ACC112 (cell line): ENCODE data around the gene ATP6V1G1.
"Not testable (repeated sequence)": the region's sequence is repeated elsewhere in the genome, so short reads cannot be mapped to it uniquely, and the experiment has no call there.

Experiments
- H2AFZ ChIP-seq: fragments of 200-600 bp; sonication (generic); one replicate; pipeline ENCODE4 v1.6.0; 2017; ENCODE audit warnings: antibody characterized with exemption, low read length; ENCODE audit not compliant: unreplicated experiment
- H3K27ac ChIP-seq: fragments of 200-600 bp; sonication (generic); 2 replicates; pipeline ENCODE4 v1.5.1; 2014; ENCODE audit warnings: low read depth, mild to moderate bottlenecking, antibody characterized with exemption, low read length, moderate library complexity
- H3K27me3 ChIP-seq: fragments of 200-600 bp; sonication (generic); 2 replicates; pipeline ENCODE4 v1.6.1; 2014; ENCODE audit warnings: mild to moderate bottlenecking, antibody characterized with exemption, low read length, moderate library complexity, mixed read lengths; ENCODE audit not compliant: insufficient read depth
- H3K36me3 ChIP-seq: fragments of 200-600 bp; sonication (generic); 2 replicates; pipeline ENCODE4 v1.6.1; 2016; ENCODE audit warnings: mild to moderate bottlenecking, antibody characterized with exemption, low read length, moderate library complexity, mixed read lengths; ENCODE audit not compliant: insufficient read depth
- H3K4me1 ChIP-seq: fragments of 200-600 bp; sonication (generic); one replicate; pipeline ENCODE4 v1.6.1; 2016; ENCODE audit warnings: low read length, mixed read lengths; ENCODE audit not compliant: insufficient read depth, unreplicated experiment, control insufficient read depth
- H3K4me3 ChIP-seq: fragments of 200-600 bp; sonication (generic); 2 replicates; pipeline ENCODE4 v1.5.1; 2014; ENCODE audit warnings: mild to moderate bottlenecking, low read depth, low read length
- H3K79me2 ChIP-seq: fragments of 200-600 bp; sonication (generic); one replicate; pipeline ENCODE4 v1.6.0; 2016; ENCODE audit warnings: low read length; ENCODE audit not compliant: control insufficient read depth, unreplicated experiment, insufficient read depth

Gene ATP6V1G1

GRCh38 chr9:114558027-114558675, 29.4 kb upstream of the ATP6V1G1 start:
- Histone ChIP-seq H3K27ac (no peak overlapping the region), H3K79me2 (no peaks in the 10 kb centered on the region), H3K36me3 (no peaks in the 10 kb centered on the region), H3K4me1 (no peaks in the 10 kb centered on the region), H2AFZ (no peak overlapping the region), H3K27me3 (0 out of 2 replicates have a peak, but pooled peaks cover under 1% of the 10 kb centered on the region), H3K4me3 (no peak overlapping the region)

- Histone ChIP-seq H3K27me3 (0 out of 2 replicates have a peak, but pooled peaks cover 4% of the 10 kb centered on the region), H3K36me3 (no peaks in the 10 kb centered on the region), H3K4me1 (no peaks in the 10 kb centered on the region), H2AFZ (no peak overlapping the region), H3K79me2 (no peaks in the 10 kb centered on the region), H3K4me3 (no peak overlapping the region), H3K27ac (no peak overlapping the region)
These were observed 27.6 kb upstream of the ATP6V1G1 start for GRCh38 chr9:114559830-114560513.

GRCh38 chr9:114560956-114561355, 26.6 kb upstream of the ATP6V1G1 start:
- Histone ChIP-seq H3K36me3 (no peaks in the 10 kb centered on the region), H3K4me3 (no peak overlapping the region), H3K79me2 (no peaks in the 10 kb centered on the region), H3K27ac (no peak overlapping the region), H3K4me1 (no peaks in the 10 kb centered on the region), H2AFZ (no peak overlapping the region), H3K27me3 (0 out of 2 replicates have a peak, but pooled peaks cover 4% of the 10 kb centered on the region)

GRCh38 chr9:114561771-114562170, 25.8 kb upstream of the ATP6V1G1 start:
- no peaks in the 10 kb centered on the region for H3K36me3 ChIP-seq
- no peak overlapping the region for H3K27ac ChIP-seq
- H3K4me3 ChIP-seq = no peak overlapping the region
- no peak overlapping the region for H2AFZ ChIP-seq
- 0 out of 2 replicates have a peak, but pooled peaks cover 4% of the 10 kb centered on the region for H3K27me3 ChIP-seq
- H3K4me1 ChIP-seq = no peaks in the 10 kb centered on the region
- H3K79me2 ChIP-seq = no peaks in the 10 kb centered on the region

- Histone ChIP-seq H3K27ac (no peak overlapping the region), H3K4me1 (no peaks in the 10 kb centered on the region), H3K27me3 (0 out of 2 replicates have a peak, but pooled peaks cover 4% of the 10 kb centered on the region), H3K79me2 (no peaks in the 10 kb centered on the region), H3K36me3 (no peaks in the 10 kb centered on the region), H3K4me3 (no peak overlapping the region), H2AFZ (no peak overlapping the region)
These were observed 22.4 kb upstream of the ATP6V1G1 start for GRCh38 chr9:114565204-114565603.

- Histone ChIP-seq H3K27ac (no peak overlapping the region), H3K4me1 (no peaks in the 10 kb centered on the region), H3K36me3 (no peaks in the 10 kb centered on the region), H3K79me2 (no peaks in the 10 kb centered on the region), H3K27me3 (no peaks in the 10 kb centered on the region), H3K4me3 (no peak overlapping the region), H2AFZ (no peak overlapping the region)
These were observed 16.8 kb upstream of the ATP6V1G1 start for GRCh38 chr9:114570742-114571141.

GRCh38 chr9:114571391-114571790, 16.2 kb upstream of the ATP6V1G1 start:
- H3K36me3 ChIP-seq = no peaks in the 10 kb centered on the region
- no peak overlapping the region for H2AFZ ChIP-seq
- H3K4me3 ChIP-seq = no peak overlapping the region
- no peak overlapping the region for H3K27ac ChIP-seq
- no peaks in the 10 kb centered on the region for H3K4me1 ChIP-seq
- H3K27me3 ChIP-seq = no peaks in the 10 kb centered on the region
- no peaks in the 10 kb centered on the region for H3K79me2 ChIP-seq

GRCh38 chr9:114572199-114572598, 15.4 kb upstream of the ATP6V1G1 start:
- Histone ChIP-seq H3K4me3 (no peak overlapping the region), H2AFZ (no peak overlapping the region), H3K27me3 (no peaks in the 10 kb centered on the region), H3K36me3 (no peaks in the 10 kb centered on the region), H3K27ac (no peak overlapping the region), H3K4me1 (no peaks in the 10 kb centered on the region), H3K79me2 (no peaks in the 10 kb centered on the region)

- Histone ChIP-seq H2AFZ (no peak overlapping the region), H3K27me3 (no peaks in the 10 kb centered on the region), H3K27ac (no peak overlapping the region)
These were observed 13.1 kb upstream of the ATP6V1G1 start for GRCh38 chr9:114574438-114574837.

GRCh38 chr9:114576779-114577178, 10.8 kb upstream of the ATP6V1G1 start:
- not testable (repeated sequence) for H3K4me3 ChIP-seq, H3K36me3 ChIP-seq, H3K79me2 ChIP-seq, H3K4me1 ChIP-seq, H2AFZ ChIP-seq, H3K27ac ChIP-seq, H3K27me3 ChIP-seq

More at GRCh38 chr9:114574438-114574837, 13.1 kb upstream of the ATP6V1G1 start:
- no peak overlapping the region for H3K4me3 ChIP-seq
- no peaks in the 10 kb centered on the region for H3K36me3 ChIP-seq
- H3K79me2 ChIP-seq = no peaks in the 10 kb centered on the region
- H3K4me1 ChIP-seq = no peaks in the 10 kb centered on the region

- not testable (repeated sequence) for H2AFZ ChIP-seq, H3K4me1 ChIP-seq, H3K79me2 ChIP-seq, H3K36me3 ChIP-seq, H3K27ac ChIP-seq, H3K4me3 ChIP-seq, H3K27me3 ChIP-seq
These were observed 9.4 kb upstream of the ATP6V1G1 start for GRCh38 chr9:114578134-114578533.
